HepG2 (cell line): ENCODE results near the gene HDAC5. TPM values are rescaled to one million over a fixed set of nuclear protein-coding genes. Genes with fewer than 3 reads are reported as not detected.

Experiments used
- AKAP8 ChIP-seq: sonication (generic); formaldehyde crosslinking; IDR thresholded peaks from 2 replicates; pipeline ENCODE4 v1.5.1; 2020; ENCODE audit warnings: mild to moderate bottlenecking, missing genetic modification reagents
- FOXC1 ChIP-seq: sonication (generic); formaldehyde crosslinking; IDR thresholded peaks from 2 replicates; pipeline ENCODE4 v1.8.0; 2022; ENCODE audit warnings: mild to moderate bottlenecking, missing genetic modification reagents, borderline replicate concordance
- FOXP1 ChIP-seq, 2 experiments: fragments of 450-650 bp in 1 of 2; IDR thresholded peaks; 2 replicates each; pipeline ENCODE4 v1.6.1; 2017 to 2018; ENCODE audit warnings: antibody characterized with exemption in 1 of 2
- HNF4A ChIP-seq: sonication (generic); formaldehyde crosslinking; IDR thresholded peaks from 2 replicates; pipeline ENCODE4 v1.4.0; 2020; ENCODE audit warnings: missing genetic modification reagents
- HOXA3 ChIP-seq: sonication (generic); formaldehyde crosslinking; IDR thresholded peaks from 2 replicates; pipeline ENCODE4 v1.5.0; 2020; ENCODE audit warnings: missing genetic modification reagents
- MAFG ChIP-seq: sonication (generic); formaldehyde crosslinking; IDR thresholded peaks from 2 replicates; pipeline ENCODE4 v1.5.1; 2020; ENCODE audit warnings: mild to moderate bottlenecking, missing genetic modification reagents
- NBN ChIP-seq: fragments of 450-650 bp; conservative IDR thresholded peaks from 2 replicates; pipeline ENCODE4 v1.6.1; 2017
- NR2F1 ChIP-seq, 2 experiments: fragments of 450-650 bp in 1 of 2; formaldehyde crosslinking in 1 of 2; IDR thresholded peaks; 2 replicates each; pipeline versions ENCODE4 v1.5.0 to v1.6.1; 2016 to 2020; ENCODE audit warnings: mild to moderate bottlenecking in 1 of 2, missing compliant biosample characterization in 1 of 2, missing genetic modification reagents in 1 of 2, moderate library complexity in 1 of 2
- REPIN1 ChIP-seq: sonication (generic); formaldehyde crosslinking; IDR thresholded peaks from 2 replicates; pipeline ENCODE4 v1.8.0; 2022; ENCODE audit warnings: missing genetic modification reagents, low read depth, mild to moderate bottlenecking, borderline replicate concordance
- RXRB ChIP-seq: IDR thresholded peaks from 2 replicates; pipeline ENCODE4 v1.6.1; 2016; ENCODE audit warnings: borderline replicate concordance, missing genetic modification reagents, missing compliant biosample characterization
- SKI ChIP-seq: fragments of 450-650 bp; IDR thresholded peaks from one replicate; pipeline ENCODE4 v1.6.1; 2018; ENCODE audit warnings: mild to moderate bottlenecking; ENCODE audit not compliant: partially characterized antibody
- SMAD3 ChIP-seq: sonication (generic); formaldehyde crosslinking; IDR thresholded peaks from 2 replicates; pipeline ENCODE4 v1.4.0; 2020; ENCODE audit warnings: missing genetic modification reagents
- U2AF2 ChIP-seq: fragments of 200-400 bp; formaldehyde crosslinking; IDR thresholded peaks from 2 replicates; pipeline ENCODE4 v1.6.1; 2017; ENCODE audit warnings: low read depth, mild to moderate bottlenecking, low read length
- WIZ ChIP-seq: sonication (generic); formaldehyde crosslinking; IDR thresholded peaks from 2 replicates; pipeline ENCODE4 v1.5.1; 2020; ENCODE audit warnings: mild to moderate bottlenecking, missing genetic modification reagents
- ZNF605 ChIP-seq: sonication (generic); formaldehyde crosslinking; IDR thresholded peaks from 2 replicates; pipeline ENCODE4 v1.8.0; 2022; ENCODE audit warnings: mild to moderate bottlenecking, missing genetic modification reagents
- polyA plus RNA-seq, 8 experiments: library from polyadenylated mRNA; depleted of rRNA in 3 of 8; stranded (reverse) in 7 of 8; unstranded in 1 of 8; fragments of >200 nt; fragmentation: Illumina TruSeq in 4 of 8; extraction: Trizol in 4 of 8; gene quantifications; 2 replicates each; pipeline versions ENCODE4 v1.2.1 to v1.2.3, GENCODE V29; 2011 to 2016; ENCODE audit warnings: low read depth in 4 of 8, missing spikeins in 1 of 8, mixed read lengths in 1 of 8; ENCODE audit not compliant: insufficient read depth in 1 of 8
- total RNA-seq, 5 experiments: library from RNA; depleted of rRNA; stranded (reverse); fragments of >200 nt; fragmentation: Illumina TruSeq; extraction: Trizol; gene quantifications; 2 replicates each; pipeline ENCODE4 v1.2.3, GENCODE V29; 2016; ENCODE audit warnings: low read depth in 1 of 5
- TF ChIP-seq, protein P1 (sequence below), 2 experiments: sonication (generic) in 1 of 2; formaldehyde crosslinking in 1 of 2; IDR thresholded peaks; 2 replicates each; pipeline versions ENCODE4 v1.4.0 to v1.6.1; 2016 to 2020; ENCODE audit warnings: borderline replicate concordance in 1 of 2, low read depth in 1 of 2, mild to moderate bottlenecking in 1 of 2, missing genetic modification reagents in 1 of 2
- TF ChIP-seq, protein P2 (sequence below): sonication (generic); IDR thresholded peaks from 2 replicates; pipeline ENCODE4 v1.6.1; 2016; ENCODE audit warnings: low read depth, borderline replicate concordance
- TF ChIP-seq, protein P3 (sequence below): sonication (generic); formaldehyde crosslinking; IDR thresholded peaks from 2 replicates; pipeline ENCODE4 v1.5.1; 2020; ENCODE audit warnings: missing genetic modification reagents, mild to moderate bottlenecking, borderline replicate concordance
- TF ChIP-seq, protein P4 (sequence below), 2 experiments: sonication (generic) in 1 of 2; formaldehyde crosslinking in 1 of 2; IDR thresholded peaks; 2 replicates each; pipeline versions ENCODE4 v1.5.1 to v1.6.1; 2011 to 2020; ENCODE audit warnings: borderline replicate concordance in 1 of 2, low read depth in 1 of 2, low read length in 1 of 2, mild to moderate bottlenecking in 1 of 2, missing genetic modification reagents in 1 of 2, moderate library complexity in 1 of 2

HDAC5 gene
- total and polyA plus RNA-seq, 2 of the 13 experiments (the other 11 are each of a cell fraction or from before 2014, with no cell fraction given): 46.4 to 85.4 TPM

DNA sequence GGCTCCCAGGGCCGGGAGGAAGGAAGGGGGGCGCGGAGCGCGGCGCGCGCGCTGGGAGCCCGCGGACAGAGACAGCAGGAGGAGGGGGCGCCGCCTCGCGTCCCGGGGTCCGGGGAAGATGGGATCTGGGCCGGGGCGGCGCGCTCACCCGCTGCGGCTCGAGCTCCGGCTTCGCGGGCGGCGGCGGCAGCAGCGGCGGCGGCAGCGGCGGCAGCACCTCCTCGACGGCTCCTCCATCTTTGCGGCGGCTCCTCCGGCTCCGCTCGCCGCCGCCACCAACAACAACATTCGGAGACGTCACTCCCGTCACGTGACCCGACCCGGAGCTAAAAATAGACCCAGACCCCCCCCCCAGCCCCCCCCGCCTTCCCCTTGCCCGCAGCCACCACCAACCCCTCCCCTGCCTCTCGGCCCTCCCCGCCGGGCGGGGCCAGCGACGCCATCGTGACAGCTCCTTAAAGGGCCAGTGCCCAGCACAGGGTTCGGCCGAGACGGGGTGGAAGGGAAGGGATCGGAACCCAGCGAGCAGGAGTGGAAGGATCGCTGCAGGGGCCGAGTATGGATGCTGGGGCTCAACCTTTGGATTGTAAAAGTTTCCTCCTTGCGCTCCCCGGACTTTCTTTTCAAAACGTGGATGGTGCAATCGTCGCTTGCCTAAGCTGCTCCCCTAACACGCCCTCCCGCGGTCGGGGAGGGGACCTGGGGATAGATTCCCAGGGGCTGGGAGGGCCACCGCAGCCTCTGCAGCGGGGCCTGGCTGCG, at the start of gene HDAC5 (continued):
- peak in 1 of 2 experiments; percentile 42; a peak in 1 of 4 replicates for TF ChIP-seq NR2F1 (CRISPR knock-in tag; IDR thresholded peaks at IDR 0.05)
- TF ChIP-seq RXRB (CRISPR knock-in tag): peak; percentile 75
- TF ChIP-seq SMAD3 (CRISPR knock-in tag): no peak
- TF ChIP-seq WIZ (CRISPR knock-in tag): no peak
- TF ChIP-seq ZNF605: peak; percentile 84; the same call in 1 of the 2 replicates
- no peak for TF ChIP-seq FOXP1 (IDR thresholded peaks at IDR 0.05)
- TF ChIP-seq FOXP1 (CRISPR knock-in tag; IDR thresholded peaks at IDR 0.05): no peak; the same call in 1 of the 2 replicates
- TF ChIP-seq, protein P1, sequence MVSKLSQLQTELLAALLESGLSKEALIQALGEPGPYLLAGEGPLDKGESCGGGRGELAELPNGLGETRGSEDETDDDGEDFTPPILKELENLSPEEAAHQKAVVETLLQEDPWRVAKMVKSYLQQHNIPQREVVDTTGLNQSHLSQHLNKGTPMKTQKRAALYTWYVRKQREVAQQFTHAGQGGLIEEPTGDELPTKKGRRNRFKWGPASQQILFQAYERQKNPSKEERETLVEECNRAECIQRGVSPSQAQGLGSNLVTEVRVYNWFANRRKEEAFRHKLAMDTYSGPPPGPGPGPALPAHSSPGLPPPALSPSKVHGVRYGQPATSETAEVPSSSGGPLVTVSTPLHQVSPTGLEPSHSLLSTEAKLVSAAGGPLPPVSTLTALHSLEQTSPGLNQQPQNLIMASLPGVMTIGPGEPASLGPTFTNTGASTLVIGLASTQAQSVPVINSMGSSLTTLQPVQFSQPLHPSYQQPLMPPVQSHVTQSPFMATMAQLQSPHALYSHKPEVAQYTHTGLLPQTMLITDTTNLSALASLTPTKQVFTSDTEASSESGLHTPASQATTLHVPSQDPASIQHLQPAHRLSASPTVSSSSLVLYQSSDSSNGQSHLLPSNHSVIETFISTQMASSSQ (IDR thresholded peaks at IDR 0.05; ENCODE audit: low read depth): no peak
- TF ChIP-seq, protein P1 (CRISPR knock-in tag; IDR thresholded peaks at IDR 0.05; ENCODE audit: borderline replicate concordance): peak; percentile 43; the same call in 1 of the 2 replicates
- peak; percentile 60; the same call in 1 of the 2 replicates for TF ChIP-seq HOXA3 (CRISPR knock-in tag)
- TF ChIP-seq FOXC1 (CRISPR knock-in tag): no peak
- TF ChIP-seq HNF4A (CRISPR knock-in tag): peak; percentile 54
- no peak for TF ChIP-seq AKAP8 (CRISPR knock-in tag)
- no peak for TF ChIP-seq MAFG (CRISPR knock-in tag)
- TF ChIP-seq, protein P2, sequence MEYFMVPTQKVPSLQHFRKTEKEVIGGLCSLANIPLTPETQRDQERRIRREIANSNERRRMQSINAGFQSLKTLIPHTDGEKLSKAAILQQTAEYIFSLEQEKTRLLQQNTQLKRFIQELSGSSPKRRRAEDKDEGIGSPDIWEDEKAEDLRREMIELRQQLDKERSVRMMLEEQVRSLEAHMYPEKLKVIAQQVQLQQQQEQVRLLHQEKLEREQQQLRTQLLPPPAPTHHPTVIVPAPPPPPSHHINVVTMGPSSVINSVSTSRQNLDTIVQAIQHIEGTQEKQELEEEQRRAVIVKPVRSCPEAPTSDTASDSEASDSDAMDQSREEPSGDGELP: no peak
- TF ChIP-seq, protein P3, sequence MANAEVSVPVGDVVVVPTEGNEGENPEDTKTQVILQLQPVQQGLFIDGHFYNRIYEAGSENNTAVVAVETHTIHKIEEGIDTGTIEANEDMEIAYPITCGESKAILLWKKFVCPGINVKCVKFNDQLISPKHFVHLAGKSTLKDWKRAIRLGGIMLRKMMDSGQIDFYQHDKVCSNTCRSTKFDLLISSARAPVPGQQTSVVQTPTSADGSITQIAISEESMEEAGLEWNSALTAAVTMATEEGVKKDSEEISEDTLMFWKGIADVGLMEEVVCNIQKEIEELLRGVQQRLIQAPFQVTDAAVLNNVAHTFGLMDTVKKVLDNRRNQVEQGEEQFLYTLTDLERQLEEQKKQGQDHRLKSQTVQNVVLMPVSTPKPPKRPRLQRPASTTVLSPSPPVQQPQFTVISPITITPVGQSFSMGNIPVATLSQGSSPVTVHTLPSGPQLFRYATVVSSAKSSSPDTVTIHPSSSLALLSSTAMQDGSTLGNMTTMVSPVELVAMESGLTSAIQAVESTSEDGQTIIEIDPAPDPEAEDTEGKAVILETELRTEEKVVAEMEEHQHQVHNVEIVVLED (CRISPR knock-in tag): peak; percentile 60; the same call in 1 of the 2 replicates
- TF ChIP-seq NBN: no peak
- no peak for TF ChIP-seq U2AF2
- TF ChIP-seq REPIN1 (CRISPR knock-in tag): peak; percentile 62
- TF ChIP-seq SKI: peak; percentile 64
- TF ChIP-seq, protein P4, sequence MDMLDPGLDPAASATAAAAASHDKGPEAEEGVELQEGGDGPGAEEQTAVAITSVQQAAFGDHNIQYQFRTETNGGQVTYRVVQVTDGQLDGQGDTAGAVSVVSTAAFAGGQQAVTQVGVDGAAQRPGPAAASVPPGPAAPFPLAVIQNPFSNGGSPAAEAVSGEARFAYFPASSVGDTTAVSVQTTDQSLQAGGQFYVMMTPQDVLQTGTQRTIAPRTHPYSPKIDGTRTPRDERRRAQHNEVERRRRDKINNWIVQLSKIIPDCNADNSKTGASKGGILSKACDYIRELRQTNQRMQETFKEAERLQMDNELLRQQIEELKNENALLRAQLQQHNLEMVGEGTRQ (IDR thresholded peaks at IDR 0.05; ENCODE audit: low read depth, low read length): peak; percentile 76
- TF ChIP-seq, protein P4 (CRISPR knock-in tag; IDR thresholded peaks at IDR 0.05; ENCODE audit: borderline replicate concordance): peak; percentile 59; the same call in 1 of the 2 replicates
